Body of pancreas (tissue), 4 donors: ENCODE measurements around the gene SPEM3.

Experiments used
- CTCF ChIP-seq, 7 experiments: fragments of 450-650 bp in 4 of 7; fragments of 200-600 bp in 3 of 7; sonication (generic) in 3 of 7; IDR thresholded peaks; one replicate each; pipeline ENCODE4 v1.5.1; 2016 to 2019; ENCODE audit warnings: antibody characterized with exemption in 7 of 7
- POLR2A ChIP-seq, 3 donors: fragments of 450-650 bp; IDR thresholded peaks; one replicate each; pipeline ENCODE4 v1.6.1; 2016; ENCODE audit warnings: antibody characterized with exemption in 3 of 3, mild to moderate bottlenecking in 2 of 3

- TF ChIP-seq POLR2A (IDR thresholded peaks at IDR 0.05) (no peak), CTCF (IDR thresholded peaks at IDR 0.05) (no peak)
Observed at GRCh38 chr17:7441266-7441665, 12.6 kb downstream of the SPEM3 start.
